Ishikawa (cell line): ENCODE measurements around the gene OAS3.

Source experiments
- CEBPB ChIP-seq: IDR thresholded peaks from 2 replicates; pipeline ENCODE4 v1.6.1; 2012
- CREB1 ChIP-seq: IDR thresholded peaks from 2 replicates; pipeline ENCODE4 v1.6.1; 2012; ENCODE audit warnings: low read depth
- EGR1 ChIP-seq: IDR thresholded peaks from 2 replicates; pipeline ENCODE4 v1.6.1; 2012
- EP300 ChIP-seq: IDR thresholded peaks from 2 replicates; pipeline ENCODE4 v1.6.1; 2012; ENCODE audit warnings: borderline replicate concordance
- FOXM1 ChIP-seq: IDR thresholded peaks from 2 replicates; pipeline ENCODE4 v1.6.1; 2012; ENCODE audit warnings: low read depth, borderline replicate concordance
- MAX ChIP-seq: IDR thresholded peaks from 2 replicates; pipeline ENCODE4 v1.6.1; 2012
- NFIC ChIP-seq: IDR thresholded peaks from 2 replicates; pipeline ENCODE4 v1.6.1; 2012
- RAD21 ChIP-seq: IDR thresholded peaks from 2 replicates; pipeline ENCODE4 v1.6.1; 2012; ENCODE audit warnings: low read depth
- TAF1 ChIP-seq: IDR thresholded peaks from 2 replicates; pipeline ENCODE4 v1.6.1; 2012; ENCODE audit warnings: low read depth, mild to moderate bottlenecking
- TCF12 ChIP-seq: IDR thresholded peaks from 2 replicates; pipeline ENCODE4 v1.6.1; 2012; ENCODE audit warnings: low read depth
- TEAD4 ChIP-seq: IDR thresholded peaks from 2 replicates; pipeline ENCODE4 v1.6.1; 2012
- USF1 ChIP-seq: IDR thresholded peaks from 2 replicates; pipeline ENCODE4 v1.6.1; 2012
- YY1 ChIP-seq: IDR thresholded peaks from 2 replicates; pipeline ENCODE4 v1.6.1; 2012; ENCODE audit warnings: low read depth
- ZBTB7A ChIP-seq: IDR thresholded peaks from 2 replicates; pipeline ENCODE4 v1.6.1; 2012; ENCODE audit warnings: low read depth
- TF ChIP-seq, protein P1 (sequence below): IDR thresholded peaks from 2 replicates; pipeline ENCODE4 v1.6.1; 2012; ENCODE audit warnings: low read depth, mild to moderate bottlenecking

Gene OAS3

DNA sequence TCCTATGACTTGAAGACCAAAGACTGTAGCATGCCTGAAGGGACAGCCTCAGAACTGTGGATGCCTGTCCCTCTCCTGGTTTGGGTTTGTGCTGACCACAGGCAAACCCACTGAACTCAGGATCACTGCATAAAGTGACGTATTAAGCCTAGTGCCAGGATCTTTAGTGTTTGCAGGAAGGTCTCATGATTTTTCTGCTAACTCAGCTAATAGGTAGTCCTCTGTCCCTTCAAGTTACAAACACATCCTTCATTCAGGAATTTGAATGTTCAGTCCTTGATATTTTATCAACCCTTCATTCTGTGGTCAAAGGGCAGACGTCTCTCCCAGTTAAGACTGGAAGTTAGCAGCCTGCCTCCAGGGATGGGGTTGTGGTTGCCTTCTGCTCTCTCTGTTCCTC, 10.3 kb upstream of the OAS3 start:
- TF ChIP-seq USF1 (no peak), YY1 (no peak), ZBTB7A (no peak), CREB1 (no peak), MAX (no peak), CEBPB (no peak), FOXM1 (no peak), NFIC (no peak), EP300 (no peak)
- TF ChIP-seq, protein P1, sequence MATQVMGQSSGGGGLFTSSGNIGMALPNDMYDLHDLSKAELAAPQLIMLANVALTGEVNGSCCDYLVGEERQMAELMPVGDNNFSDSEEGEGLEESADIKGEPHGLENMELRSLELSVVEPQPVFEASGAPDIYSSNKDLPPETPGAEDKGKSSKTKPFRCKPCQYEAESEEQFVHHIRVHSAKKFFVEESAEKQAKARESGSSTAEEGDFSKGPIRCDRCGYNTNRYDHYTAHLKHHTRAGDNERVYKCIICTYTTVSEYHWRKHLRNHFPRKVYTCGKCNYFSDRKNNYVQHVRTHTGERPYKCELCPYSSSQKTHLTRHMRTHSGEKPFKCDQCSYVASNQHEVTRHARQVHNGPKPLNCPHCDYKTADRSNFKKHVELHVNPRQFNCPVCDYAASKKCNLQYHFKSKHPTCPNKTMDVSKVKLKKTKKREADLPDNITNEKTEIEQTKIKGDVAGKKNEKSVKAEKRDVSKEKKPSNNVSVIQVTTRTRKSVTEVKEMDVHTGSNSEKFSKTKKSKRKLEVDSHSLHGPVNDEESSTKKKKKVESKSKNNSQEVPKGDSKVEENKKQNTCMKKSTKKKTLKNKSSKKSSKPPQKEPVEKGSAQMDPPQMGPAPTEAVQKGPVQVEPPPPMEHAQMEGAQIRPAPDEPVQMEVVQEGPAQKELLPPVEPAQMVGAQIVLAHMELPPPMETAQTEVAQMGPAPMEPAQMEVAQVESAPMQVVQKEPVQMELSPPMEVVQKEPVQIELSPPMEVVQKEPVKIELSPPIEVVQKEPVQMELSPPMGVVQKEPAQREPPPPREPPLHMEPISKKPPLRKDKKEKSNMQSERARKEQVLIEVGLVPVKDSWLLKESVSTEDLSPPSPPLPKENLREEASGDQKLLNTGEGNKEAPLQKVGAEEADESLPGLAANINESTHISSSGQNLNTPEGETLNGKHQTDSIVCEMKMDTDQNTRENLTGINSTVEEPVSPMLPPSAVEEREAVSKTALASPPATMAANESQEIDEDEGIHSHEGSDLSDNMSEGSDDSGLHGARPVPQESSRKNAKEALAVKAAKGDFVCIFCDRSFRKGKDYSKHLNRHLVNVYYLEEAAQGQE = no peak

DNA sequence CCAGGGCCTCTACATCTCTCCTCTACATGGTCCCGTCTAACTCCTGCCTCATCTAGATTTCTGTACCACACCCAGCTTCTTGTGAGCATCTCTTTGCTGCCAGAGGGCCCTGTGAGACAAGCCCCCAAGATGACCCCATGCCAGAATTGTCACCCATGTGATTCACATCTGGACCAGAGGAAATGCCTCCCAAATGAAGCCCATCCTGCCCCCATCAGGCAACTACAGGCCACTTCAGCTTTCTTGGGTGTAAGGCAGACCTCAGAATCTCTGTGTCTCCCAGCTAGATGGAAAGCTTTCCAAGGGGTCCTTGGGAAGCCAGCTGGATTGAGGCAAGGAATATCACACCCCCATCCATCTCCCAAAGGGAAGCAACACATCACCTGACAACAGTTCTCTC, 9.3 kb upstream of the OAS3 start:
- TF ChIP-seq, protein P1 = no peak
- TF ChIP-seq FOXM1 = no peak
- no peak for TF ChIP-seq CEBPB
- TF ChIP-seq TCF12 = no peak
- TF ChIP-seq EP300 = no peak
- no peak for TF ChIP-seq CREB1
- no peak for TF ChIP-seq ZBTB7A
- TF ChIP-seq TEAD4 = no peak
- TF ChIP-seq YY1 = no peak
- TF ChIP-seq EGR1 = no peak

DNA sequence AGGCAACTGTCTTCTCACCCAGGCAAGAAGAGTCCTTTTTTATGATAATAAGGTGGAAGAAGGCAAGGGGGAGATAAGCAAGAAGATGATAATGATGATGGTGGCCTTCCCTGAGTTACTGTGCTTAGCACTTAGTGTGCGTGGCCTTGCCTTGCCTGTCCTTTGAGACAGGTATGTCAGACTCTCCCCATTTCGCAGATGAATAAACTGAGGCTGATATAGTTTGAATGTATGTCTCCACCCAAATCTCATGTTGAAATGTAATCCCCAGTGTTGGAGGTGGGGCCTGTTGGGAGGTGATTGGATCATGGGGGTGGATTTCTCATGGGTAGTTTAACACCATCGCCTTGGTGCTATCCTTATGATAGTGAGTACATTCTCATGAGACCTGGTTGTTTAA, 8.6 kb upstream of the OAS3 start:
- TF ChIP-seq EP300 (no peak), CEBPB (no peak), TCF12 (no peak), CREB1 (no peak), NFIC (no peak), USF1 (no peak), MAX (no peak)
- TF ChIP-seq, protein P1 = no peak

GRCh38 chr12:112930350-112930749, 7.9 kb upstream of the OAS3 start:
- TF ChIP-seq USF1 (no peak), NFIC (no peak), CREB1 (no peak), MAX (no peak), TCF12 (no peak), EP300 (no peak), EGR1 (no peak), RAD21 (no peak), TEAD4 (no peak), FOXM1 (no peak), TAF1 (no peak), ZBTB7A (no peak), CEBPB (no peak), YY1 (no peak)
- TF ChIP-seq, protein P1 = no peak
